ENCODE results near the gene OR4L1. TPM values are rescaled to one million over a fixed set of nuclear protein-coding genes. Genes with fewer than 3 reads are reported as not detected.

OR4L1 gene
- total and polyA plus RNA-seq, 2 of the 4 experiments (the other 2 are of a cell fraction) = not detected

GRCh38 chr14:20035938-20036337 lies 23.9 kb upstream of the OR4L1 start, which contains the start of gene OR4K13:
Gene OR4K13 (minus strand): TSS chr14:20036038. CDS start chr14:20034758, 1,280 bp downstream.
- Histone ChIP-seq H2BK120ac (ENCODE audit: low read depth, low read length) (no peak within 1 kb of the TSS), H2AK5ac (ENCODE audit: low read depth, low read length) (no peak within 1 kb of the TSS), H3K4ac (ENCODE audit: low read depth, low read length) (no peak within 1 kb of the TSS), H2BK15ac (ENCODE audit: low read depth, low read length) (no peak within 1 kb of the TSS), H3K9me1 (ENCODE audit: insufficient read depth, low read length) (no peaks in the 10 kb centered on the region), H4K5ac (ENCODE audit: low read depth, low read length) (no peak within 1 kb of the TSS), H2AFZ (replicated peaks; ENCODE audit: low read length, poor library complexity) (no peak within 1 kb of the TSS), H2BK20ac (ENCODE audit: low read depth, low read length) (no peak within 1 kb of the TSS), H3K4me1 (ENCODE audit: control insufficient read depth, insufficient read depth, low read length) (no peaks in the 10 kb centered on the region), H3K4me2 (ENCODE audit: low read depth, low read length) (no peak within 1 kb of the TSS), H3K9me3 (ENCODE audit: control insufficient read depth, insufficient read depth, low read length) (peaks cover 11% of the 10 kb centered on the region), H4K91ac (ENCODE audit: insufficient read depth, low read depth, low read length) (no peak within 1 kb of the TSS), H3K23ac (ENCODE audit: low read depth, low read length) (no peak within 1 kb of the TSS), H4K8ac (ENCODE audit: low read depth in 2 of 2, low read length in 2 of 2) (no peak within 1 kb of the TSS), H2AK9ac (replicated peaks; ENCODE audit: low read depth, low read length, poor library complexity) (no peak within 1 kb of the TSS), H2BK5ac (ENCODE audit: low read depth, low read length, poor library complexity, severe bottlenecking) (no peak within 1 kb of the TSS), H3K36me3 (ENCODE audit: control insufficient read depth, insufficient read depth, low read length) (no peaks in the 10 kb centered on the region), H3K27me3 (ENCODE audit: control insufficient read depth, insufficient read depth, low read length) (no peaks in the 10 kb centered on the region), H3K4me3 (ENCODE audit: insufficient read depth, low read depth, low read length) (no peak within 1 kb of the TSS), H3K56ac (ENCODE audit: extremely low read depth, insufficient read depth, low read length) (no peak within 1 kb of the TSS), H4K20me1 (ENCODE audit: insufficient read depth, low read length) (no peaks in the 10 kb centered on the region), H3K18ac (ENCODE audit: low read depth, low read length) (no peak within 1 kb of the TSS), H3K14ac (replicated peaks; ENCODE audit: low read depth, low read length) (no peak within 1 kb of the TSS), H3K9ac (ENCODE audit: low read depth, low read length) (no peak within 1 kb of the TSS), H3K79me1 (ENCODE audit: low read depth in 1 of 2, low read length in 2 of 2) (no peaks in the 10 kb centered on the region), H3K27ac (ENCODE audit: insufficient read depth, low read length) (no peak within 1 kb of the TSS)
- in situ Hi-C loops (cut with MboI; ENCODE audit: low sequenced_read_pairs) (no loop called here), intact Hi-C loops (cut with micrococcal nuclease) (no loop called here), dilution Hi-C loops (cut with HindIII; ENCODE audit: low sequenced_read_pairs, unreplicated experiment) (no loop called here)
- WGBS, 2 experiments (ENCODE audit: extremely low coverage in 2 of 2, insufficient read length in 1 of 2) = no CpG with 5 or more reads among the region's 4 CpGs
- ChIA-PET POLR2A (ENCODE audit: unreplicated experiment) (no interaction called here), CTCF (no interaction called here)
- ATAC-seq (ENCODE audit: low read depth) = no peak
- TF ChIP-seq, protein P1, sequence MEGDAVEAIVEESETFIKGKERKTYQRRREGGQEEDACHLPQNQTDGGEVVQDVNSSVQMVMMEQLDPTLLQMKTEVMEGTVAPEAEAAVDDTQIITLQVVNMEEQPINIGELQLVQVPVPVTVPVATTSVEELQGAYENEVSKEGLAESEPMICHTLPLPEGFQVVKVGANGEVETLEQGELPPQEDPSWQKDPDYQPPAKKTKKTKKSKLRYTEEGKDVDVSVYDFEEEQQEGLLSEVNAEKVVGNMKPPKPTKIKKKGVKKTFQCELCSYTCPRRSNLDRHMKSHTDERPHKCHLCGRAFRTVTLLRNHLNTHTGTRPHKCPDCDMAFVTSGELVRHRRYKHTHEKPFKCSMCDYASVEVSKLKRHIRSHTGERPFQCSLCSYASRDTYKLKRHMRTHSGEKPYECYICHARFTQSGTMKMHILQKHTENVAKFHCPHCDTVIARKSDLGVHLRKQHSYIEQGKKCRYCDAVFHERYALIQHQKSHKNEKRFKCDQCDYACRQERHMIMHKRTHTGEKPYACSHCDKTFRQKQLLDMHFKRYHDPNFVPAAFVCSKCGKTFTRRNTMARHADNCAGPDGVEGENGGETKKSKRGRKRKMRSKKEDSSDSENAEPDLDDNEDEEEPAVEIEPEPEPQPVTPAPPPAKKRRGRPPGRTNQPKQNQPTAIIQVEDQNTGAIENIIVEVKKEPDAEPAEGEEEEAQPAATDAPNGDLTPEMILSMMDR (conservative IDR thresholded peaks at IDR 0.05; ENCODE audit: low read depth, low read length) = no peak
- TF ChIP-seq NFE2L2 (IDR thresholded peaks at IDR 0.05; ENCODE audit: low read depth, low read length) = no peak
- TF ChIP-seq MAFK (IDR thresholded peaks at IDR 0.05; ENCODE audit: low read depth, low read length) = no peak
- no peak for TF ChIP-seq CHD1 (IDR thresholded peaks at IDR 0.05; ENCODE audit: low read depth, low read length)
- no peak for TF ChIP-seq MXI1 (IDR thresholded peaks at IDR 0.05; ENCODE audit: borderline replicate concordance, low read depth, low read length)
- TF ChIP-seq MAZ (IDR thresholded peaks at IDR 0.05; ENCODE audit: borderline replicate concordance, low read depth, low read length) = no peak
- TF ChIP-seq RCOR1 (IDR thresholded peaks at IDR 0.05; ENCODE audit: insufficient replicate concordance, low read length) = no peak
- no peak for DNase-seq
- BruUV-seq (replicated peaks) = no TSS peak

All from IMR-90 (cell line).